GM10248 (cell line): ENCODE results near the gene CPVL.

Experiments used
- CTCF ChIA-PET: fragments of 300-600 bp; sonication (Branson Sonifier 250); formaldehyde crosslinking; extraction: SDS; loops from one replicate; lab custom pipeline; 2021; ENCODE audit warnings: antibody characterized with exemption; lab: Yijun Ruan, JAX
- POLR2A ChIA-PET: fragments of 350-650 bp; sonication (Branson Sonifier 250); formaldehyde crosslinking; extraction: SDS; loops from one replicate; lab custom pipeline; 2020; ENCODE audit warnings: antibody characterized with exemption; lab: Yijun Ruan, JAX
- DNase-seq: peaks from one replicate; pipeline ENCODE4 v3.0.0; 2012; ENCODE audit errors: extremely low spot score
- CTCF ChIP-seq: IDR thresholded peaks from 2 replicates; pipeline ENCODE4 v1.5.1; 2012; ENCODE audit warnings: mild to moderate bottlenecking, low read depth; ENCODE audit errors: extremely low read depth, missing control alignments, control extremely low read depth

The CPVL gene

GRCh38 chr7:28976022-28976421, 170.3 kb downstream of the CPVL start:
- POLR2A ChIA-PET = no interaction called here
- no peak for TF ChIP-seq CTCF
- CTCF ChIA-PET = interaction anchor here (0.6 to 0.8 kb wide), 2 partner anchors 49 to 86 kb away, joined by 3 read pairs; no protein-coding TSS in a partner anchor
- DNase-seq = no peak

- no peak for DNase-seq
- TF ChIP-seq CTCF = no peak
- ChIA-PET POLR2A (no interaction called here), CTCF (no interaction called here)
Observed at GRCh38 chr7:28973591-28973990, 172.7 kb downstream of the CPVL start.

GRCh38 chr7:28964056-28964455, 182.3 kb downstream of the CPVL start:
- no peak for DNase-seq
- POLR2A ChIA-PET = no interaction called here
- no peak for TF ChIP-seq CTCF
- CTCF ChIA-PET = interaction anchor here (1.0 kb wide), 1 partner anchor 42 kb away, joined by 4 read pairs; no protein-coding TSS in a partner anchor

- no peak for DNase-seq
- CTCF ChIA-PET = interaction anchor here (0.8 to 1.5 kb wide), 4 partner anchors 33 to 145 kb away, joined by 3 to 6 read pairs (median 4); no protein-coding TSS in a partner anchor
- POLR2A ChIA-PET = no interaction called here
- no peak for TF ChIP-seq CTCF
Observed at GRCh38 chr7:28961972-28962371, 184.4 kb downstream of the CPVL start.

GRCh38 chr7:28960071-28960840, 186.1 kb downstream of the CPVL start:
- POLR2A ChIA-PET = no interaction called here

GRCh38 chr7:28958980-28959347, 187.4 kb downstream of the CPVL start:
- ChIA-PET POLR2A (no interaction called here), CTCF (interaction anchor here (1.3 kb wide), 1 partner anchor 147 kb away, joined by 5 read pairs; no protein-coding TSS in a partner anchor)
- no peak for TF ChIP-seq CTCF
- no peak for DNase-seq

More at GRCh38 chr7:28960071-28960840, 186.1 kb downstream of the CPVL start:
- CTCF ChIA-PET = interaction anchor here (1.5 kb wide), 2 partner anchors 16 to 34 kb away, joined by 3 to 6 read pairs; no protein-coding TSS in a partner anchor
- no peak for DNase-seq
- no peak for TF ChIP-seq CTCF
